ENCODE results near the gene MED22.
"Not testable (repeated sequence)": the region's sequence is repeated elsewhere in the genome, so short reads cannot be mapped to it uniquely, and the experiment has no call there.

The MED22 gene

DNA sequence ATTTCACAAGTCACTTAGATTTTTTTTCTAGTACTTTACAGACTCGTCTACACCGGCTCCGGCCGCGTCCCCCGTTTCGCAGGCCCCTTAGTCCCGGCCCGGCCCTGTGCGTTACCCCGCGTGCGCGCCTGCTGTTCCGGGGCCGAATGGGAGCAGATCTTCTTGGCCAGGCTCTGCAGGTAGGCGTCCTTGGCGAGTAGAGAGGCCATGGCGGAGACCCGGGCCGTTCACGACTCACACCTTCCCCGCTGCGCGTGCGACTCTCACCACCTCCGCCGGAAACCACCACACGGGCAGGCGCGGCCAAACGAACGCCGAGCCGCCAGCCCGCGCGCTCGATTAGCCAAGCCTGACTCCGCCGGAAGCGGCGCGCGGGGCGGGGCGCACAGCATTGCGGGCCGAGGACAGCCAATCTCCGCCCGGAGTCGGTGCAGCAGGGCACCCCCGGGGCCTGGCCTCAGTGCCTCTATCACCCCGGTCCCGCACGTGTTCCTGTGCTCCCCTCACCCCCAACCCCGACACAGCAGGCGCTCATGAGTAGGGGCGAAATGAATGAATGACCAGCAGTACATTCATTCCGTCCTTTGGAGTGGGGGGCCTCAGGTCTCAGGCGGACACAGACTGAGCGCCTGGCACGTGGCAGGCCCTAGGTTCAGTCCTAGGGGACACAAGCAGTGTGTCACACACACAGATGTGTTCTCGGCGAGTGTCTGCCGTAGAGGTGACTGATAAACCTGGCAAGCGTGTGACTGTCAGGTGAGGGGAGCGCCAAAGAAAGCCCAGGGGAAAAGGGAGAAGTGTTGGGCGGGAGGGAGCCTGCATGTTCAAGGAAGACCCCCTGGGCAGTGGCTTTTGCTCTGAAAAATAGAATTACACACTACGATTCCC is 11.8 kb downstream of the MED22 start, which contains the start of gene SURF6:
Gene SURF6 (minus strand): TSS at position 265 of the 888 bp plus-strand sequence. CDS start 56 bp downstream, at position 209.
- DNase-seq (ENCODE audit: low read depth) = peak; percentile 87
- peak within 1 kb of the TSS; percentile 94 for H3K4me3 ChIP-seq (ENCODE audit: low read length)
- TF ChIP-seq, protein P1, sequence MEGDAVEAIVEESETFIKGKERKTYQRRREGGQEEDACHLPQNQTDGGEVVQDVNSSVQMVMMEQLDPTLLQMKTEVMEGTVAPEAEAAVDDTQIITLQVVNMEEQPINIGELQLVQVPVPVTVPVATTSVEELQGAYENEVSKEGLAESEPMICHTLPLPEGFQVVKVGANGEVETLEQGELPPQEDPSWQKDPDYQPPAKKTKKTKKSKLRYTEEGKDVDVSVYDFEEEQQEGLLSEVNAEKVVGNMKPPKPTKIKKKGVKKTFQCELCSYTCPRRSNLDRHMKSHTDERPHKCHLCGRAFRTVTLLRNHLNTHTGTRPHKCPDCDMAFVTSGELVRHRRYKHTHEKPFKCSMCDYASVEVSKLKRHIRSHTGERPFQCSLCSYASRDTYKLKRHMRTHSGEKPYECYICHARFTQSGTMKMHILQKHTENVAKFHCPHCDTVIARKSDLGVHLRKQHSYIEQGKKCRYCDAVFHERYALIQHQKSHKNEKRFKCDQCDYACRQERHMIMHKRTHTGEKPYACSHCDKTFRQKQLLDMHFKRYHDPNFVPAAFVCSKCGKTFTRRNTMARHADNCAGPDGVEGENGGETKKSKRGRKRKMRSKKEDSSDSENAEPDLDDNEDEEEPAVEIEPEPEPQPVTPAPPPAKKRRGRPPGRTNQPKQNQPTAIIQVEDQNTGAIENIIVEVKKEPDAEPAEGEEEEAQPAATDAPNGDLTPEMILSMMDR (conservative IDR thresholded peaks at IDR 0.05; ENCODE audit: low read length) = no peak

- not testable (repeated sequence) for DNase-seq (ENCODE audit: low read depth)
- peak overlapping the region; percentile 94 for H3K4me3 ChIP-seq (ENCODE audit: low read length)
Measured at GRCh38 chr9:133334888-133335287, 13.0 kb downstream of the MED22 start.

DNA sequence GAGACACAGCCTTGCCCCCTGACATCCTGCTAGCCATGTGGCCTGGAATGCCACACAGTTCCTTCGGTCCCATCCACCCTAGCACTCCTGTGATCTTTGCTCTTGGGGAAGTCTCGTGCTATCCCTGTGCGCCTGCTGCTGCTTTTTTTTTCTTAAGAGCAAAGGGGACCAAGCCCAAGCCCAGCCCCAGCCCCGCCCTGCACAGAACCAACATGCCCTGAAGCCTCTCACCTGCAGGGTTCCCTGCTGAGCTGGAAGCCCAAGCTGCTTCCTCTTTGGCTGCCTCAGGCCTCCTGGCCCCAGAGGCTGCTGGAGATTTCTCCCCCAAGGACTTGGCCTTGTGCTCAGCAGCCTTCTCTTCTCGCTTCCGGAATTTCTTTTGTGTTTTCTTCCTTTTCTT is 13.8 kb downstream of the MED22 start:
- no peak overlapping the region for H3K4me3 ChIP-seq (ENCODE audit: low read length)
- TF ChIP-seq, protein P1 (conservative IDR thresholded peaks at IDR 0.05; ENCODE audit: low read length) = no peak
- no peak for DNase-seq (ENCODE audit: low read depth)

DNA sequence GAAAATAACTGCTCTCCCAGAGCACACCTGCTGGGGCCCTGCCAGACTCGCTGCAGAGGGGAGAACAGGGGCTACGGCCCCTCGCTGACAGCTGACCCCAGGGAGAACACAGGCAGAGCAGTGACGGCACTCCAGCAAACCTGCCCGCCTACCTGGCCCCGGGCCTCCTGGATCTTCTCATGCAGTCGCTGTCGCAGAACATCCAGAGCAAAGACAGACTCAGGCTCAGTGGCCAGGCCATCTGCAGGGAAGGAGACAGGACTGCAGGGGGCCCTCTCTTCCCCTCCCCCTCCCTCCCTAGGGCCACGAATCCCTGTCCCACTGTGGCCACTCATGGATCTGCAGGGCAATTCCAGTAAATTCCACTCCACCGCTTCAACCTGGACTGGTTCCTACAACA is 14.4 kb downstream of the MED22 start:
- H3K4me3 ChIP-seq (ENCODE audit: low read length) = no peak overlapping the region
- DNase-seq (ENCODE audit: low read depth) = no peak
- TF ChIP-seq, protein P1 (conservative IDR thresholded peaks at IDR 0.05; ENCODE audit: low read length) = no peak

DNA sequence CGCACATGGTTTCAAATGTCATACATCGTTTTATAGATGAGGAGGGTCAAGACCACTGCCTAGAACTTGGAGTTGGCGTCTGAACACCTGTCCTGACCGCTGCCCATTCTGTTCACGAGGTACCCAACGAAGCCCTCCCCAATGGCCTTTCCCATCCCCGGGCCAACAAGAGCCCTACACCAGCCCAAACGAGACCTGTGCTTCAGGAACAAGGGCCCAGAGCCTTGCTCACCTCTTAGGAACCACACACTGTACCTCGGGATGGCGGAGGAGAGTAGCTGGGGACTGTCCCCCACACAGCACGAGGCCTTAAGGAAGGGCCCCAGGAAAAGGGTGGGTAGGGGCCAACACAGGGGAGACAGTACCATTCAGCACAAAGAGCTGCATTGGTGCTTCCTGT is 14.9 kb downstream of the MED22 start:
- no peak for DNase-seq (ENCODE audit: low read depth)
- no peak overlapping the region for H3K4me3 ChIP-seq (ENCODE audit: low read length)
- TF ChIP-seq, protein P1 (conservative IDR thresholded peaks at IDR 0.05; ENCODE audit: low read length) = no peak

GRCh38 chr9:133332381-133332730 is 15.6 kb downstream of the MED22 start:
- no peak for DNase-seq (ENCODE audit: low read depth)
- H3K4me3 ChIP-seq (ENCODE audit: low read length) = no peak overlapping the region

GRCh38 chr9:133331641-133332380 is 16.1 kb downstream of the MED22 start:
- no peak overlapping the region for H3K4me3 ChIP-seq (ENCODE audit: low read length)
- TF ChIP-seq, protein P1 (conservative IDR thresholded peaks at IDR 0.05; ENCODE audit: low read length) = no peak
- DNase-seq (ENCODE audit: low read depth) = no peak

More at GRCh38 chr9:133332381-133332730, 15.6 kb downstream of the MED22 start:
- TF ChIP-seq, protein P1 (conservative IDR thresholded peaks at IDR 0.05; ENCODE audit: low read length) = no peak
